T1000 (cell line): ENCODE results near the gene CFAP97D2.

Experiments
- DNase-seq: peaks from one replicate; lab custom pipeline; 2025; ENCODE audit warnings: mixed read lengths; lab: John Stamatoyannopoulos, UW

Gene CFAP97D2

GRCh38 chr13:114269281-114269770 is 90.3 kb downstream of the CFAP97D2 start:
- no peak for DNase-seq
